Gastrocnemius medialis (tissue), 4 donors: Measurements from ENCODE around the gene TADA3.

ENCODE experiments used
- POLR2A ChIP-seq, 2 donors: fragments of 450-650 bp; IDR thresholded peaks; one replicate each; pipeline ENCODE4 v1.6.1; 2017; ENCODE audit warnings: antibody characterized with exemption in 2 of 2, mild to moderate bottlenecking in 2 of 2, moderate library complexity in 2 of 2
- TF ChIP-seq, protein P1 (sequence below), 5 experiments: fragments of 450-650 bp in 3 of 5; fragments of 200-600 bp in 2 of 5; sonication (generic) in 2 of 5; IDR thresholded peaks in 4 of 5; conservative IDR thresholded peaks in 1 of 5; 1 replicate in 4 of 5; 2 replicates in 1 of 5; pipeline ENCODE4 v1.5.1; 2016 to 2019; ENCODE audit warnings: antibody characterized with exemption in 5 of 5, mild to moderate bottlenecking in 3 of 5, moderate library complexity in 3 of 5

DNA sequence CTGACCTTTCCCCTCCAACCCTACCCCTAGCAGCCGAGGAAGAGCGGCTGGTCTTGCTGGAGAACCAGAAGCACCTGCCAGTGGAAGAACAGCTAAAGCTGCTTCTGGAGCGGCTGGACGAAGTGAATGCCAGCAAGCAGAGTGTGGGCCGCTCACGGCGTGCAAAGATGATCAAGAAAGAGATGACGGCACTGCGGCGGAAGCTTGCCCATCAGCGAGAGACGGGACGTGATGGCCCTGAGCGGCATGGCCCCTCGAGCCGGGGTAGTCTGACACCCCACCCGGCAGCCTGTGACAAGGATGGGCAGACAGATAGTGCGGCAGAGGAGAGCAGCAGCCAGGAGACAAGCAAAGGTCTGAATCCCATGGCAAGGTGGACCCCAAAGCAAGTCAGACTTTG lies 48.7 kb downstream of the TADA3 start:
- TF ChIP-seq, protein P1, sequence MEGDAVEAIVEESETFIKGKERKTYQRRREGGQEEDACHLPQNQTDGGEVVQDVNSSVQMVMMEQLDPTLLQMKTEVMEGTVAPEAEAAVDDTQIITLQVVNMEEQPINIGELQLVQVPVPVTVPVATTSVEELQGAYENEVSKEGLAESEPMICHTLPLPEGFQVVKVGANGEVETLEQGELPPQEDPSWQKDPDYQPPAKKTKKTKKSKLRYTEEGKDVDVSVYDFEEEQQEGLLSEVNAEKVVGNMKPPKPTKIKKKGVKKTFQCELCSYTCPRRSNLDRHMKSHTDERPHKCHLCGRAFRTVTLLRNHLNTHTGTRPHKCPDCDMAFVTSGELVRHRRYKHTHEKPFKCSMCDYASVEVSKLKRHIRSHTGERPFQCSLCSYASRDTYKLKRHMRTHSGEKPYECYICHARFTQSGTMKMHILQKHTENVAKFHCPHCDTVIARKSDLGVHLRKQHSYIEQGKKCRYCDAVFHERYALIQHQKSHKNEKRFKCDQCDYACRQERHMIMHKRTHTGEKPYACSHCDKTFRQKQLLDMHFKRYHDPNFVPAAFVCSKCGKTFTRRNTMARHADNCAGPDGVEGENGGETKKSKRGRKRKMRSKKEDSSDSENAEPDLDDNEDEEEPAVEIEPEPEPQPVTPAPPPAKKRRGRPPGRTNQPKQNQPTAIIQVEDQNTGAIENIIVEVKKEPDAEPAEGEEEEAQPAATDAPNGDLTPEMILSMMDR (IDR thresholded peaks at IDR 0.05 in 4 of 5, conservative IDR thresholded peaks at IDR 0.05 in 1 of 5) = no peak
- no peak for TF ChIP-seq POLR2A (IDR thresholded peaks at IDR 0.05)
